GM21526 (cell line): ENCODE data around the gene CDH20.
"Not testable (repeated sequence)": the region's sequence is repeated elsewhere in the genome, so short reads cannot be mapped to it uniquely, and the experiment has no call there.

Experiments
- ATAC-seq: cut with Tn5 transposase; IDR thresholded peaks from one replicate; pipeline ENCODE4 v1.9.1; 2021; ENCODE audit warnings: moderate library complexity; ENCODE audit not compliant: unreplicated experiment, low FRiP score

Gene CDH20

DNA sequence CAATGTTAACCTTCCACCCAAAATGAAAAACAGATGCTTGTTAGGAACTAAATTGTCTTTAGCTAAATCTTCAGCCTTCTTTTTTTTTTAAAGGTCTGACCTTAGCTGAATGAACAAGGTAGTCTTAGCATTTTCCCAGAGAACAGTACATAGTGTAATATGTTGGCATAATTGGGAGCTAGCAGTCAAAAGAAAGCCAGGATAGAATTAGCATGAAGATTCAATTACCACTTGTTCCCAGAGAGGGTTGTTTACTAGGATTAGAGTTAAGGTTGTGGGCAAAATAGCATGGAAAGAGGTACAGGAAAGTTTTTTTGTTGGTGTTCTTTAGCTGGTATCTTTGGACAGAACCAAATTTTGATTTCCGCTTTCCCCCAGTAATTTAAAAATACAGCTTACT, 6.9 kb downstream of the CDH20 start:
- no peak for ATAC-seq

DNA sequence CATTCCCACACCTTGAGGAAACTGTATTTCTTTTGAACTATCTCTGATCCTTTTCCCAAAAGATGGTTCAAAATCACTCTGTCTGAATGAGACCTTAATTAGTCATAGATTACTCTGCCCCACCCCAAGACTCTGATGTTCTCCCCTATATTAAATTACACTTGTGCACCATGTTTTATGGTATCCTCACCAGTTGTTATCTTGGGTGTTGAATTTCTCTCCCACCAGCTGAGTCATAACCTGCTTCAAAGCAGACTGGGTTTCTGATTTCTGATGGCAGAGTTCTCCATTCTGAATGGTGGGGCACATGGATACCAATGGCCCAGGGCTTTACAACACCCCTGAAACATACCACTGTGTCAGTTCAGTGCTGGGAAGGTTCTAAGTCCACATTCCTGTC, 15.0 kb downstream of the CDH20 start:
- no peak for ATAC-seq

- no peak for ATAC-seq
Measured at GRCh38 chr18:61350578-61350977, 17.3 kb downstream of the CDH20 start.

GRCh38 chr18:61352059-61352458, 18.8 kb downstream of the CDH20 start:
- no peak for ATAC-seq

DNA sequence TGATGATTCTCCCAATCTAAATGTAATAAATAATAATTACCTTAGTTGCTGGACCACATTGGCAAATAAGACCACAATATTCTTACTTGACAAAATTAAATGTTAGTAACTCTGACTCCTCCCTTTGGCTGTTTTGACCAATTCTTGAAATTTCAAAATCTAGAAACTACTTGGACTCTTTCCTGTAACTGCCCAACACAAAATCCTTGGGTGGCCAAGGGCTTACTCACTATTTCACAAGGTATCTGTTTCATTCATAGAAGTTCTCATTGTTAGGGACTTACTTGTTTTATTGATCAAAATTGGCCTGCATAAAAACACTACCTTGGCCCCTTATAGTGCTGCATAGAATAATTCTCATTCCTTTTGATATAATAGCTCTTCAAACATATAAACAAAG, 19.4 kb downstream of the CDH20 start:
- no peak for ATAC-seq

GRCh38 chr18:61360404-61361383, 27.5 kb downstream of the CDH20 start:
- ATAC-seq = peak; percentile 98

GRCh38 chr18:61362511-61362910, 29.3 kb downstream of the CDH20 start:
- ATAC-seq = no peak

GRCh38 chr18:61364953-61365352, 31.7 kb downstream of the CDH20 start:
- no peak for ATAC-seq

GRCh38 chr18:61368001-61368400, 34.8 kb downstream of the CDH20 start:
- ATAC-seq = no peak

GRCh38 chr18:61369671-61370070, 36.4 kb downstream of the CDH20 start:
- not testable (repeated sequence) for ATAC-seq

DNA sequence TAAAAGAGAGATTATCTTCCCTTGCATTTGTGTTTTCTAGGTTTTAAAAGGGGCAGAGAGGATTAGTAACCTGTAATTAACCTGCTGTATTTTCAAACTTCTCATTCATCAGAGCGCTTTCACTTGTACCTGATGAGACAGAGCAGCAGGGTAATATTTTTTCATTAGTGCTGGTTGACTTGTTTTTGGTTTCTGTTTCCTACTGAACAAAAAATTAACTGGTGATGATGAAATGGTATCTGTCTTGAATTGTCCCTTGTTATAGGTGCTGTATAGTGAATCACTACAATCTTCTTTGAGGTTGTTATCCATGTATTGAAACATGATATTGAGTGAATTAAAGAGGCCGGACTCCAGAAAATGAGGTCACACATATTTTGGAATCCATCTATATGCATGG, 37.9 kb downstream of the CDH20 start:
- no peak for ATAC-seq

- ATAC-seq = no peak
Measured at GRCh38 chr18:61379827-61380226, 46.6 kb downstream of the CDH20 start.

DNA sequence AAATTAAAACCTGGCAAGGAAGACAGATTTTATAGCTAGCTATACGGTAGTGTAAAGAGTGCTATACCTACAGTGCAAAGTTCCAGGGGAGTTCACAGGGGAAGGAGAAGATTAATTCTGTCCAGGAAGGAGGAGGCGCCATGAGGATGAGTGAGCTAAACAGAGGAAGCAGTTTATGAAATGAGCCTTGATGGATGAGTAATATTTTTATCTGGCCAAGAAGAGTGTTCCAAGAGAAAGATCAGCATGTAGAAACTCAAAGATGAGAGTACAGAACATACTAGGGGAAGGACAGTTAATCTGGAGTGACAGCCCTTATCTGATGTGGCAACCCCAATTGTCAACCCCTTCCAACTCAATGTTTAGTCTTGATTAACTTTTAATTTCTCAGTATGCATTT, 54.8 kb downstream of the CDH20 start:
- no peak for ATAC-seq

DNA sequence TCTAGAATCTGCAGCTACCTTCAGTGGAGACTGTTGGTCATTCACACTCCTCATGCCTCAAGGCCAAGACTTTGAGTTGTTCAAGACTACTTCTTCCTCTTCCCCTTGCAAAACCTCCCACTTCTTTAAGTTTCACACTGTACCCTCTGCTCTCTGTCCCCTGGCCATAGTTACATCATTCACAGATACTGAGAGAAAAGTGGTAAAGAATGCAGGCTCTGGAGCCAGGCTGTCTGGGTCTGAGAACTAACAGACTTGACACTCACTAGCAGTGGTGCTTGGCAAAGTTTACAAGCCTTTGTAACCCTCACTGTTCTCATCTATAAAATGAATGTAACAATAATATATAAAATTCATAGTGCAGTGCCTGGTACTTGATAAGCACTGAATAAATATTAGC, 61.8 kb downstream of the CDH20 start:
- ATAC-seq = no peak

DNA sequence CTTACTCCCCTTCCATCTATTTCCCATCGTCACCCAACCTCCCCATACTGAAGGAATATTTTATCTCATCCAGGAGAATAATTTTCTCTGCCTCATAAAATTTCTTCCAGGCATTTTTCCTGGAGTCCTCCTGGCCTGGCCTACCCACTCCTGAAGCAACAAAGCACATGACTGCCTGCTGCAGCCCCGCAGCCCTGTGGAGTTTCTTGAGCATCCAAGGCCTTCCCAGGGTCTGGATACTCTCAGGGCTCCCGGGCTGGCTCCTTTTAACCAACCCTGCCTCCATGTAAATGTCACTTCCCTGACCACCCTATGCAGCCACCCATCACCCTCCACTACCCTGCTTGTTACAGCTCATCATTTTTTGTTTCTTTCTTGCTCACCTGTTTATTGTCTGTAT, 64.0 kb downstream of the CDH20 start:
- no peak for ATAC-seq

DNA sequence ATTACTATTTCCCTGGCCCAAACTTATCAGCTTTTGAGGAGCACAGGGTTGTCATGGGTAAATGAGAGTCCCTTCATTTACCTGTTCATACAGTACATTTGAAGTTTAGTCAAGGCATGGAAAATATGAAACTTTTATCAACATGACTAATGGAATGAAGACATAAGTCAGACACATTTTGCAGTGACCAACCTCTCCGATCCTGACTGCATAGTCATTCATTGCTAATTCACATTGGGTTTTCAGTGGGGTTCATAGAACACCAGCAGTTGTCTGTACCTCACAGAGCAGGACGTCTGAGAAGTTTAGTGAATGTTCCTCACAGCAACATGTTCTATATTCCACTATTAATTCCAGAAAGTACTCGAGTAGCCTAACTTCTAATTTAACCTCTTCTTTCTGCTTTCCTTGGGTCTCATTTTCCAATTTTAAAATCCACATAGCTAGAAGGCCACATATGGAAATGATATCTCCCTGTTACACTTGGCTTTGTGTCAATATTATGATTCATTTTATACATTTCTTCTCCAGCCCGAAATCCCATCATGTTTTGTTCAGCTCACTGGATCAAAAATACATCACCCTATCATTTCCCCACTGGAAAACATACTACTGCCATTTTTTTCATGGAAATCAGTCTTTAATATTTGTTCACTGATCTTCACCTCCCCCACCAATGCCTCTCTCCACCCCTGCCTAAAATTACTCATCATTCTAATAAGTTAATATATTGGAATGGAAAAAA, 65.9 kb downstream of the CDH20 start:
- no peak for ATAC-seq

DNA sequence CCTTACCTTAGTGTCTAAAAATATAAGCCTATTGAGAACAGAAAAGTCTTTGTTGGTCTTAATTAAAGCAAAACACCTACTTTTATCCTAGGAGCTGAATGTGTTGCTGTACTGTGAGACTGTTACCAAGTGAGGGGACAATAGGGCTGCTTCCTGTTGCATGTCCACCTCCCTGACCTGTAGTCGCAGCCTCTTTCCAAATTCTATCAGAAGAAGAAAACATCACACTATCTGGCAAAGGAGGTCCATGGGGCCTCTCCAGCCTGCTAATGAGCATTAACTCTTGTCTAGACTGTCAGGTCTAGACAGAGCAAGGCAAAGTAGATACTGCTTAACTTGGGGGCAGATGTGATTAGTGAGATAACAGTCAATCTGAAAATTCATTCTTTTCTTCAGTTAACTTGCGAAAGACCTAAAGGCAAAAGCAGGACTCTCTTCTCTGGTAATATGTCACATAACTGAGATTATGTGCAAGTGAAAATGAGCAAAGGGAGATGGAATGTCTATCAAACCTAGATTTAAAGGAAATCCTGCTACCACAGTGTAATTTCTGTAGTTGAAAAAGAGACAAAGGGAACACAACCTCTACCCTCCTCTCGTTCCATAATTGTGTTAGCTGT, 66.9 kb downstream of the CDH20 start:
- ATAC-seq = no peak

DNA sequence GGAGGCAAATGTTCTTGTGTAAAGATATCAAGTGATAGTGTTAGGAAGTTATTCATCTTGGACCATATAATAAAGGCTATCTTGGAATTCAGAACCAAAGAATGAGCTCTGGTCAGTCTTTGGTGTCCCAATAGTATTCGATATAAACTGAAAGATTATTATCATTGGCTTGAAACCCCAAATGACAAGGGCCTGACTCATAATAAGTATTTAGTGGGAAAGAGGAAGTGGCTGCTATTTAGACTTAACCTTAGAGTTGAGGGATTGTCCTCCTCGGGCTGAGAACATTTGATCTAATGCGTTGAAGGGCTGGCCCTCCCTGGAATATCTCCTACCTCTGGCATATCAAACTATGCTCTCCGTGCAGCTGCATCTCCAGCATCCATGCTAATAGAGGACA, 67.5 kb downstream of the CDH20 start:
- ATAC-seq = no peak

DNA sequence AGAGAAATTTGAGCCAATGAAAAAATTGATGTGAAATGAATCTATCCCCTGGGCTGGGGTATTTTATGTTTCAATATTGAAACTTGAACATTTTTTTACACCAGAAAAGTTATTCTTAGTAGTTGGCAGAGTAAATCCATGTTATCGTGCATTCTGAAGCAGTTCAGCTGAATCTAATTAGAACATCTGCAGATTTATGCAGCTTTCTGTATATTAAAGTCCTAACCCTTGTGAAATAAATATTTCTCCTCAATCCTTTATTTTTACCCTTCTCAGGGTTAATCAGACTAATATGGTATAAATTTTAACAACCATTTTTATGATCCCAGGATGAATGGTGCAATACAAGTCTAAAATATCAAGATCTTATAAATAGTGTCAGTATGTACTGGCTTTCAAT, 69.5 kb downstream of the CDH20 start:
- no peak for ATAC-seq

DNA sequence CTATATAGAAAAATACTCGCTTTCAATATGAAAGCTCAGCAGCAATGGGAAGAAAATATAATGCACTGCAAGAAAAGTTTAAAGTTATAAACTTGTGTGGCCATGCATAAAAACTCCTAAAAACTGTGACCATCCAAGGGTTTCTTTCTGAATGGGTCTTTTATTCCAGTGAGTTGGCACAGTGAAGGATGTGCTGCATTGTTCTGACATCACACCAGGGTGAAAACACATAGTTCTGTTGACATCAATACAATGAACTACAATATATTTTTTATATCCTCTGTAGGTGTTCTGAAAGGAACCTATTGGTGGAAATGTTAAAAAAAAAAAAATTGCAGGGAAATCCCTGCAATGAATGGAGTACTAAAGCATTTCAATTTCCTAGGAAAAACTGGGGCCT, 80.2 kb downstream of the CDH20 start:
- no peak for ATAC-seq

DNA sequence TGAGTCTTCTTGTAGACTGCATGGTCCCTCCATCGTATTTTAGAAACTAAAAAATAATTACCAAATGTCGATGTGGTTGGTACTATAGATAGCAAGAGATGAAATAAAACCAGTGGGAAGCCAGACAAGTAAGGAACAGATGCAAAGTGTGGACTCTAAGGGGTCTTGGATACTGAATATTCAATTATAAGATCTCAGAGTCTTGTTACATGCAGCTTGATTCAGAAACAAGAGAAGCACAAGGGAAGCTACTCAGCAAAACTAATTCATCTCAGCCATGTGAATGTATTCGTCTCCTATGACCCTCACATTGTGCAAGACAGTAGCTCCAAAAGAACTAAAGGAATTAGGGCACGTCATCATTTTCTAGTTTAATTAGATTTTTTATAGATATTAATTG, 80.9 kb downstream of the CDH20 start:
- no peak for ATAC-seq
